Measurements from ENCODE around the gene LINGO1.

Gene LINGO1

DNA sequence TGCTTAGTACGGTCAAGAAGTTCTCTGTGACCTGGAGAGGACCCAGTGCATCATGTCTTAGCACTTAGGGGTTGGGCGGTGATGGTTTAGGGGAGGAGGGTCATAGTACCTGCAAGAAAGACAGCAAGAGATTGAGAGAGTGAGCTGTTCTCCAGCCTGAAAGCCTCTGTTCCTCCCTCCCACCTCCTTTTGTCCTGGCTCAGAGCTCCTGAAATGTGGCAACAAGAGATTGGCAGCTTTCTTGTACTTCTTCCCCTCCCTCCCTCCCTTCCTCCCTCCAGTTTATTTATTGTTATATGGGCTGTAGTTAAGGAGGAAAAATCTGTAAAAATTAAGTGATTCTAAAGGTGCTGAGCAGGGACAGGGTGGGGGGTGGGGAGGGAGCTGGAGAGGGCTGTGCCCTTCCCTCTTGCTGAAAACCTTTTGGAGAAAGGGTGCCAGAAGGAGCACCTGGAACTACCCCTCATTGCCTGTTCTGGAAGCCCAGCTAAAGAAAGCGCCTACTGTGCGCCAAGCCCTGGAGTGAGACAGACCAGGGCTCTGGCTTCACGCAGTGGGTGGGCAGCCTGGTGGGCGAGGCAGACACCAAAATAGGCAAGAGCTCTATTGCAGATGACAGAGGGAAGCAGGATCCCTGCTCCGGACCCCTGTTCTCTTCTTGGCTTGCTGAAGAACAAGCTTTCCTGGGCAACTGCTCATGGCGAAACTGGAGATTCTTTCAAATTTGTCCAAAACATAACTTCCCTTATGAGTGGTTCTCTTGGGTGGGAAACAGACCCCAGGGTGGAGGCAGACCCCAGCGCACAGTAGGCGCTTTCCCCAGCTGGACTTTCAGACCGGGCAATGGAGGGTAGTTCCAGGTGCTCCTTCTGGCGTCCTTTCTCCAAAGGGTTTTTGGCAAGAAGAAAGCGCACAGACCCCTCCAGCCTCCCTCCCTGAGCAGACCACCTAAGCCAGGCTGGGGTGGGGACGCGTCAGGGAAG, 35.6 kb downstream of the LINGO1 start:
- TF ChIP-seq, protein P1, sequence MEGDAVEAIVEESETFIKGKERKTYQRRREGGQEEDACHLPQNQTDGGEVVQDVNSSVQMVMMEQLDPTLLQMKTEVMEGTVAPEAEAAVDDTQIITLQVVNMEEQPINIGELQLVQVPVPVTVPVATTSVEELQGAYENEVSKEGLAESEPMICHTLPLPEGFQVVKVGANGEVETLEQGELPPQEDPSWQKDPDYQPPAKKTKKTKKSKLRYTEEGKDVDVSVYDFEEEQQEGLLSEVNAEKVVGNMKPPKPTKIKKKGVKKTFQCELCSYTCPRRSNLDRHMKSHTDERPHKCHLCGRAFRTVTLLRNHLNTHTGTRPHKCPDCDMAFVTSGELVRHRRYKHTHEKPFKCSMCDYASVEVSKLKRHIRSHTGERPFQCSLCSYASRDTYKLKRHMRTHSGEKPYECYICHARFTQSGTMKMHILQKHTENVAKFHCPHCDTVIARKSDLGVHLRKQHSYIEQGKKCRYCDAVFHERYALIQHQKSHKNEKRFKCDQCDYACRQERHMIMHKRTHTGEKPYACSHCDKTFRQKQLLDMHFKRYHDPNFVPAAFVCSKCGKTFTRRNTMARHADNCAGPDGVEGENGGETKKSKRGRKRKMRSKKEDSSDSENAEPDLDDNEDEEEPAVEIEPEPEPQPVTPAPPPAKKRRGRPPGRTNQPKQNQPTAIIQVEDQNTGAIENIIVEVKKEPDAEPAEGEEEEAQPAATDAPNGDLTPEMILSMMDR (IDR thresholded peaks at IDR 0.05; ENCODE audit: low read depth, low read length) = no peak
- no peaks in the 10 kb centered on the region for H3K9me3 ChIP-seq
- H3K27me3 ChIP-seq = no peaks in the 10 kb centered on the region
- DNase-seq = no peak
- H3K36me3 ChIP-seq = no peaks in the 10 kb centered on the region
- H3K4me3 ChIP-seq (ENCODE audit: low read depth, low read length) = no peak overlapping the region
- H3K4me1 ChIP-seq = peaks cover 11% of the 10 kb centered on the region

DNA sequence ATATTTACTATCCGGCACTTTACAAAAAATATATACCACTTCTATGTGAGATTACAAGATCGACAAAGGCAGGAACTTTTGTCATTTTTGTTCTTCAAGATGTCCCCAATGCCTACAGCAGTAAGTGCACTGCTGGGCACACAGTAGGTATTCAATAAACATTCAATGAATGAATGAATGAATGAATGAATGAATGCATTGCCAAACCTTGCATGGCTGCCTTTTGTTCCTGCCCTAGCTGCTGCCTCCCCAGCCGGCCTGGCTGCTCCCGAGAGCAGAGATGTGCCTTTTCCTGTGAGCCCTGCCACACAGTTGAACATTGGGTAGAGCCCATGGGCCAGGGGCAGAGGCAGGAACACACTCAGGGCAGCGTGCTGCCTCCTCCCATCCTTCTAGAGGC, 37.5 kb downstream of the LINGO1 start:
- no peaks in the 10 kb centered on the region for H3K27me3 ChIP-seq
- TF ChIP-seq, protein P1 (IDR thresholded peaks at IDR 0.05; ENCODE audit: low read depth, low read length) = no peak
- no peak for DNase-seq
- peaks cover 9% of the 10 kb centered on the region for H3K4me1 ChIP-seq
- no peak overlapping the region for H3K4me3 ChIP-seq (ENCODE audit: low read depth, low read length)
- no peaks in the 10 kb centered on the region for H3K36me3 ChIP-seq
- H3K9me3 ChIP-seq = no peaks in the 10 kb centered on the region

DNA sequence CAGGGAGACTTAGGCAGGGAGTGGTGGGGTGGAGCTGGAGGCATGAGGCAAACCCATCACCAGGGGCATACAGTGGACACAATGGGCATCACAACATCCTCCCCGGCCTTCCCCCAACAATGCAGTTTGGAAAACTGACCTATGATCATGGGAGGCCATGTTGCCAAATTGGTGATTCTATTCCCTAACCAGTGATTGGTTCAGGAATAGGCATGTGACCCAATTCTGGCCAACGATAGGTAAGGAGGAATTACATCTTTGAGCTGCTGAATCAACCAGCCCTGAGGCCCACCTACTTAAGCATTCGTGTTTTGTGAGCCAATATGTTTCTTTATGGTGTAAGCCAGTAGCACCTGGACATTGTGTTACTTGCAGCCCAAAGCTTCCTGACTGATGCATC, 40.0 kb downstream of the LINGO1 start:
- H3K4me1 ChIP-seq = no peaks in the 10 kb centered on the region
- no peaks in the 10 kb centered on the region for H3K9me3 ChIP-seq
- H3K36me3 ChIP-seq = no peaks in the 10 kb centered on the region
- TF ChIP-seq, protein P1 (IDR thresholded peaks at IDR 0.05; ENCODE audit: low read depth, low read length) = no peak
- no peaks in the 10 kb centered on the region for H3K27me3 ChIP-seq
- no peak overlapping the region for H3K4me3 ChIP-seq (ENCODE audit: low read depth, low read length)
- no peak for DNase-seq

DNA sequence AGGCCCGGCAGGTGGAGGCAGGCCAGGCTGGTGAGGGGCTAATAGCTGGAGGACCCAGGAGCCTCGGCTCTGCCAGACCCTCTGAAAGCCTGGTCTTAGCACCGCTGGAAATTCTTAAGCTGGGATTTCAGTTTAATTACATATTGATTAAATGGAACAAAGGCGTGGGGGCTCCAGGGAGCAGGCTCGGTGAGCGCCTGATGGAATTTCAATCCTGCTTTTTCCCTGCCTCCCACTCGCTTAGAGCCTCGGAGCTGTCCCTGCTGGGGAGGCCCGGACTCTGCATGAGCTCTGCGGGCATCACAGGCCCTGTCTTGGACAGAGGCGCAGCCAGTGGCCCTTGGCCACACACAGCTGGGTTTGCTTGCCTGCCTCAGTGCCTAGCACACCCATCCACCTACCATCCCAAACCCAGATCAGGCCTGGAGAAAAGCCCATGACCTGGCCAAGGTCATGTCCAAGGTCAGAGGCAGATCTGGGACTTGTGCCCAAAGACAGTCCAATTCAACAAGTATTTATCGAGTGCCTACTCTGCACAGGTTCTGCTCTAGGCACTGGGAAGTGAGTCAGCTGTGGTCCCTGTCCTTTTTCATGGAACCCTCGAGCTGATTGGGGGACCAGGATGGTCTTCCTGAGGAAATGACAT, 40.6 kb downstream of the LINGO1 start:
- Histone ChIP-seq H3K36me3 (no peaks in the 10 kb centered on the region), H3K4me1 (no peaks in the 10 kb centered on the region), H3K4me3 (ENCODE audit: low read depth, low read length) (no peak overlapping the region), H3K9me3 (no peaks in the 10 kb centered on the region), H3K27me3 (no peaks in the 10 kb centered on the region)
- TF ChIP-seq, protein P1 (IDR thresholded peaks at IDR 0.05; ENCODE audit: low read depth, low read length) = no peak
- no peak for DNase-seq

DNA sequence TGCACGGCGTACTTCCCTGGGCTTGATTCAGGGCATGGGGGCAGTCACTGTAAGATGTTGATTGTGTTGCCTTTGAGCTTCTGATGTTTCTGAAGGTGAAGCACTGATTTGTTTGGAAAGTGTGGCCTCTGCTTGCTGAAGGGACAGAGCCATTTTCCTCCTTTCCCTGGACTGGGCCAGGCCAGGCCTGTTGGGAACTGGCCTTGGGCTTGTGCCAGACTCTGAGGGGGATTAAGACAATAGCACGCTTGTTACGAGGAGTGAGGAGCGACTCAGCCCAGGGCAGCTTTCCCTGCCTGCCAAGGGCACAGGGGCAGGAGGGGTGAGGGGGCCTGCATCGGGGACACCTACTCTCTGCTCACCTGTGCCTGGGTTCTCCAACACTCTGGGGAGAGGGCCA, 42.9 kb downstream of the LINGO1 start:
- Histone ChIP-seq H3K9me3 (no peaks in the 10 kb centered on the region), H3K4me3 (ENCODE audit: low read depth, low read length) (no peak overlapping the region), H3K4me1 (no peaks in the 10 kb centered on the region), H3K27me3 (no peaks in the 10 kb centered on the region), H3K36me3 (no peaks in the 10 kb centered on the region)
- DNase-seq = peak; percentile 63
- TF ChIP-seq, protein P1 (IDR thresholded peaks at IDR 0.05; ENCODE audit: low read depth, low read length) = no peak

DNA sequence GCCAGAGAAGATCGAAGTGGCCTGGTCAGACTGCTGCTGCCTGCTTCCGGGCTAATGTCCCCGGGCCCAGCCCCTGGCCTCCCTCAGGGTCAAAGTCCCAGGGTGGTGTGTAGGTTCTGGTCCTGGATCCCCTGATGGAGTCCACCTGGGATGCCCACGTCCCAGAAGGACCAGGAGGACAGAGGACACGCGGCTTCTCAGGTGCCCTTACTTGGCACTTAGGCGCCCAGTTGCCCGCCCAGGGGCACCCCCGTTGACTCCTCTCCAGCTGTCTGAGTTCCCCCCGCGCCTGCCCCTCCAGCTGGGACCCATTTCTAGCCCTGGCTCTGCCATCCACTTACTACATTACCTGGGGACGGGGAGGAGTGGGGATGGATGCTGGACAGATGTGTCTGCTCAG, 44.6 kb downstream of the LINGO1 start:
- TF ChIP-seq, protein P1 (IDR thresholded peaks at IDR 0.05; ENCODE audit: low read depth, low read length) = no peak
- Histone ChIP-seq H3K4me1 (no peaks in the 10 kb centered on the region), H3K4me3 (ENCODE audit: low read depth, low read length) (no peak overlapping the region), H3K27me3 (no peaks in the 10 kb centered on the region), H3K36me3 (no peaks in the 10 kb centered on the region), H3K9me3 (peaks cover 2% of the 10 kb centered on the region; the same call in 1 of the 2 replicates)
- DNase-seq = no peak

All from BE2C (cell line).